Fibroblast of lung (primary cell): ENCODE data around the gene HUNK.

Experiments used
- CTCF ChIP-seq, 2 donors: IDR thresholded peaks in 1 of 2; conservative IDR thresholded peaks in 1 of 2; 1 replicate in 1 of 2; 2 replicates in 1 of 2; pipeline ENCODE4 v1.5.1; 2011 to 2012; ENCODE audit warnings: low read length in 2 of 2, control low read depth in 1 of 2, inconsistent platforms in 1 of 2, low read depth in 1 of 2, mild to moderate bottlenecking in 1 of 2
- EZH2 ChIP-seq: IDR thresholded peaks from 2 replicates; pipeline ENCODE4 v1.5.1; 2012; ENCODE audit warnings: low read length, control low read depth, mild to moderate bottlenecking; ENCODE audit errors: missing control alignments

- no peak for TF ChIP-seq CTCF (conservative IDR thresholded peaks at IDR 0.05 in 1 of 2, IDR thresholded peaks at IDR 0.05 in 1 of 2; ENCODE audit: low read depth in 1 of 2, low read length in 2 of 2)
- no peak for TF ChIP-seq EZH2
Measured at GRCh38 chr21:31860851-31861250, 12.0 kb upstream of the HUNK start.
